Measurements from ENCODE around the gene FBXL16. TPM values are rescaled to one million over a fixed set of nuclear protein-coding genes. Genes with fewer than 3 reads are reported as not detected.
A peak's percentile ranks its signal among the peaks of the same experiment; 100 is the strongest.

The FBXL16 gene
- total RNA-seq, 1 donor = under 0.01 TPM

DNA sequence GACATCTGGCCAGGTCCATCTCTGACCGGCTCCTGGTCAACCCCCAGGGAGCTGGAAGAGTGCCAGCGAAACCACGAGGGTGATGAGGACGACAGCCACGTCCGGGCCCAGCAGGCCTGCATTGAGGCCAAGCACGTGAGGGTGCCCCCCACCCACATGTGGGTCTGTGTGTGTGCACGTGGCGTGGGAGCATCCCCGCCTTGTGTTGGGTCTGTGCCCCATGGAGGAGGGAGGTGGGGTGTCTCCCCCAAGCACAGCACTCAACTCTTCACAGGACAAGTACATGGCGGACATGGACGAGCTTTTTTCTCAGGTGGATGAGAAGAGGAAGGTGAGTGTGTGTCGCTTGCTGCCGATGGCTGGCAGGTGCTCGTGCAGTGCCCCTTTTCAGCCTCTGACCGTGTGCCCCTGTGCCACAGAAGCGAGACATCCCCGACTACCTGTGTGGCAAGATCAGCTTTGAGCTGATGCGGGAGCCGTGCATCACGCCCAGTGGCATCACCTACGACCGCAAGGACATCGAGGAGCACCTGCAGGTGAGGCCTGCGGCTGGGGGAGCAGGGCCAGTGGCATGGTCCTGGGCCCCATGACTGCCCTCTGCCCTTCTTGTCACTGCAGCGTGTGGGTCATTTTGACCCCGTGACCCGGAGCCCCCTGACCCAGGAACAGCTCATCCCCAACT, 23.7 kb downstream of the FBXL16 start:
- peak overlapping the region; percentile 82 for H3K4me3 ChIP-seq (ENCODE audit: low read depth, low read length)
- DNase-seq (ENCODE audit: low read depth) = no peak
- TF ChIP-seq, protein P1, sequence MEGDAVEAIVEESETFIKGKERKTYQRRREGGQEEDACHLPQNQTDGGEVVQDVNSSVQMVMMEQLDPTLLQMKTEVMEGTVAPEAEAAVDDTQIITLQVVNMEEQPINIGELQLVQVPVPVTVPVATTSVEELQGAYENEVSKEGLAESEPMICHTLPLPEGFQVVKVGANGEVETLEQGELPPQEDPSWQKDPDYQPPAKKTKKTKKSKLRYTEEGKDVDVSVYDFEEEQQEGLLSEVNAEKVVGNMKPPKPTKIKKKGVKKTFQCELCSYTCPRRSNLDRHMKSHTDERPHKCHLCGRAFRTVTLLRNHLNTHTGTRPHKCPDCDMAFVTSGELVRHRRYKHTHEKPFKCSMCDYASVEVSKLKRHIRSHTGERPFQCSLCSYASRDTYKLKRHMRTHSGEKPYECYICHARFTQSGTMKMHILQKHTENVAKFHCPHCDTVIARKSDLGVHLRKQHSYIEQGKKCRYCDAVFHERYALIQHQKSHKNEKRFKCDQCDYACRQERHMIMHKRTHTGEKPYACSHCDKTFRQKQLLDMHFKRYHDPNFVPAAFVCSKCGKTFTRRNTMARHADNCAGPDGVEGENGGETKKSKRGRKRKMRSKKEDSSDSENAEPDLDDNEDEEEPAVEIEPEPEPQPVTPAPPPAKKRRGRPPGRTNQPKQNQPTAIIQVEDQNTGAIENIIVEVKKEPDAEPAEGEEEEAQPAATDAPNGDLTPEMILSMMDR (IDR thresholded peaks at IDR 0.05; ENCODE audit: insufficient read depth, low read length) = no peak

DNA sequence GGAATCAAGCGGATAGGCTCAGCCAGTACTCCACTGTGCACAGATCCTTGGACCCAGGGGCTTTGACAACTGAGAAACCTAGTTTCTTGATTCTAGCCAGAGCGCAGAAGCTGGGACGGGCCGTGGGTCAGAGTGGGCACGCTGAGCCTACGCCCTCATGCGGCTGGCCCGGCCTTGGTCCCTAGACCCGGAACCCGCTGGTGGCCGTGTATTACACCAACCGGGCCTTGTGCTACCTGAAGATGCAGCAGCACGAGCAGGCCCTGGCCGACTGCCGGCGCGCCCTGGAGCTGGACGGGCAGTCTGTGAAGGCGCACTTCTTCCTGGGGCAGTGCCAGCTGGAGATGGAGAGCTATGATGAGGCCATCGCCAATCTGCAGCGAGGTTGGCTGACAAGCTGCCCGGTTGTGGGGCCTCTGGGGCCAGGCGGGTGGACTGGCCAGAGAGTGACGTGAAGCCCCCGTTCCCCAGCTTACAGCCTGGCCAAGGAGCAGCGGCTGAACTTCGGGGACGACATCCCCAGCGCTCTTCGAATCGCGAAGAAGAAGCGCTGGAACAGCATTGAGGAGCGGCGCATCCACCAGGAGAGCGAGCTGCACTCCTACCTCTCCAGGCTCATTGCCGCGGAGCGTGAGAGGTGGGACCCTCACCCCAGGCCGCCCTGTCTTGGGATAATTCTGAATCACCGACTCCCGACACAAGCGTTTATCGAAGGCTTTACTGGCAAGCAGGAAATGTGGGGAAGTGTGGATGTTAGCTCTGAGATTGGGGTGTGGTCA, 24.4 kb downstream of the FBXL16 start:
- DNase-seq (ENCODE audit: low read depth) = peak; percentile 63
- H3K4me3 ChIP-seq (ENCODE audit: low read depth, low read length) = peak overlapping the region; percentile 82
- TF ChIP-seq, protein P1 (IDR thresholded peaks at IDR 0.05; ENCODE audit: insufficient read depth, low read length) = no peak

DNA sequence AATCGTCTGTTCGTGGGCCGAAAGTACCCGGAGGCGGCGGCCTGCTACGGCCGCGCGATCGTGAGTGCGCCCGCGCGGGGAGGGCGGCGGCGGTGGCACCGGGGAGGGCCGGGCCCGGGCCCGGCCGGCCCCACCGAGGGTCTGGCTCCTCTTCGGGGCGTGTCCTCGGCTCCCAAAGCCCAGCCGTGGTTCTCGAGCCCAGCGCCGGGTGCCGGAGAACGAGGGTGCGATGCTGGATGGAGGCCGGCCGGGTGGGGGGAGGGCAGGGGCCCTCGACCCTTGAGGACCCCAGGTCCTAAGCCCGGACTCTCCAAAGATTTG, 25.0 kb downstream of the FBXL16 start:
- no peak for DNase-seq (ENCODE audit: low read depth)
- H3K4me3 ChIP-seq (ENCODE audit: low read depth, low read length) = peak overlapping the region; percentile 82
- TF ChIP-seq, protein P1 (IDR thresholded peaks at IDR 0.05; ENCODE audit: insufficient read depth, low read length) = no peak

DNA sequence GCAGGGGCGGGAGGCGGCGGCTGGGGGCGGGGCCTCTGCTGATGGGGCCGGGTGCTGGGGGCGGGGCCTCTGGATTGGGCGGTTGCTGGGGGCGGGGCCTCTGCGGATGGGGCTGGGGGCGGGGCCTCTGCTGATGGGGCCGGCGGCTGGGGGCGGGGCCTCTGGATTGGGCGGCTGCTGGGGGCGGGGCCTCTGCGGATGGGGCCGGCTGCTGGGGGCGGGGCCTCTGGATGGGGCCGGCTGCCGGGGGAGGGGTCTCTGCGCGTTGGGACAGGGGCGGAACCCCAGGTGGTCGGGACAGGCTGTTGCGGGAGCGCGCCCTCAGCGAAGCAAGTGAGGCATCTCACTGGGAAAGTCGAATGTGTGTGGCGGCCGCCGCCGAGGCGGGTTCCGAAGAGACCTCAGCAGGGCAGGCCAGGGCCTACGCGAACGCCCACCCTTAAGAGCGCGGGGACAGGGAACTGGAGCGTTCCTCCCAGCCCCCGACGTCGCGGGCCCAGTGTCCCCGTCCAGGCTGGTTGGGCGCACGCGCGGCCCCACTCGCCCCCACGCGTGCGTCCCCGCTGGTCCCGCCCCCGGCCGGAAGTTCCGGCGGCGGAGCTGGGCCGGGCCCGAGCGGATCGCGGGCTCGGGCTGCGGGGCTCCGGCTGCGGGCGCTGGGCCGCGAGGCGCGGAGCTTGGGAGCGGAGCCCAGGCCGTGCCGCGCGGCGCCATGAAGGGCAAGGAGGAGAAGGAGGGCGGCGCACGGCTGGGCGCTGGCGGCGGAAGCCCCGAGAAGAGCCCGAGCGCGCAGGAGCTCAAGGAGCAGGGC, 25.6 kb downstream of the FBXL16 start, which contains the start of gene STUB1:
Gene STUB1, plus strand, starts transcription at position 597 of the 811 bp plus-strand sequence. Its CDS starts 116 bp downstream, at position 713.
- H3K4me3 ChIP-seq (ENCODE audit: low read depth, low read length) = peak within 1 kb of the TSS; percentile 82
- TF ChIP-seq, protein P1 (IDR thresholded peaks at IDR 0.05; ENCODE audit: insufficient read depth, low read length) = no peak
- peak; percentile 80 for DNase-seq (ENCODE audit: low read depth)

DNA sequence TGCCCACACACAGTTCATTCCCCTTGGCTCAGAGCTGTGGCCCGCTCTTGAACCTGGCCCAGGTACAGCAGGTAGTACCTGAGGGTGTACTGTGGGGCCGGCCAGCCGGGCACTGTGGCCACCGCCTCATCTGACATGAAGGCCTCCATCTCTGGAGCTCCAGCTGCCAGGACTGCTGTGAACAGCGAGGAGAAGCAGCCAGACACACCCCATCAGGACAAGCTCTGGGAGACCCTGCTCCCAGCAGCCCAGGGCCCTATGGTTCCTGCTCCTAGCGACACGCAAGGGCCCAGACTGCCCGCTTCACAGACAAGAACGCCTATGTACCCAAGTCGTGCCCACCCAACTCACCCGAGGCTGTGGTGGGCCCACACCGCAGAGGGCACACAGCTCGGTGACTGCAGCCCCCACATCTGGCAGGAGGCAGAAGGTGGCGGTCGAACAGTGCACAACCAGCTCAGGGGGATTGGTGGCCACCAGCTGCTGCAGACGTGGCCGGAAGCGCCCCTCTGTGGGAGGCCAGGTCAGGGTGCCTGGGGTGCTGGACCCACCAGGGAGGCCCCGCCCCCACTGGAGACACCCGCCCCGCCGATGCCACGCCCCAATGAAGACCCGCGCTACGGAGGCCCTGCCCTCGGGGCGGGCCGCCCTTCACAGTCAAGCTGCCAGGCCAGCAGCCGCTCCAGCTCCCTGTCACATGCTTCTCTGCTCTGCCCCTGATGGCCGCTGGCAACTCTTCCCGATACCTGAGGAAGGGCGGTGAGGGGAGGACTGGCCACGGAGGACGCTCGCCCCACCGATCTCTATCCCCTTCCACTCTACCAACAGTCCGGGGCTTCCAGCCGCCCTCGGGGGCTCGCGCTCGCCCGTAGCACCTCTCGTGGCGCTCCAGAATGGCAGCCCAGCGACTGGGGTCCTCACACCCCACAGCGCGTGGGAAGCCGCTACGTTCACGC, 26.5 kb downstream of the FBXL16 start:
- TF ChIP-seq, protein P1 (IDR thresholded peaks at IDR 0.05; ENCODE audit: insufficient read depth, low read length) = no peak
- H3K4me3 ChIP-seq (ENCODE audit: low read depth, low read length) = peak overlapping the region; percentile 65
- DNase-seq (ENCODE audit: low read depth) = peak; percentile 44

Data from fibroblast of the aortic adventitia (primary cell).